ENCODE results near the gene ATG9B. TPM values are rescaled to one million over a fixed set of nuclear protein-coding genes. Genes with fewer than 3 reads are reported as not detected.

Gene ATG9B
- total and polyA plus RNA-seq, 9 of the 15 experiments (the other 6 are each of a cell fraction or from before 2014, with no cell fraction given): 0.29 to 8.0 (median 2.1) TPM

DNA sequence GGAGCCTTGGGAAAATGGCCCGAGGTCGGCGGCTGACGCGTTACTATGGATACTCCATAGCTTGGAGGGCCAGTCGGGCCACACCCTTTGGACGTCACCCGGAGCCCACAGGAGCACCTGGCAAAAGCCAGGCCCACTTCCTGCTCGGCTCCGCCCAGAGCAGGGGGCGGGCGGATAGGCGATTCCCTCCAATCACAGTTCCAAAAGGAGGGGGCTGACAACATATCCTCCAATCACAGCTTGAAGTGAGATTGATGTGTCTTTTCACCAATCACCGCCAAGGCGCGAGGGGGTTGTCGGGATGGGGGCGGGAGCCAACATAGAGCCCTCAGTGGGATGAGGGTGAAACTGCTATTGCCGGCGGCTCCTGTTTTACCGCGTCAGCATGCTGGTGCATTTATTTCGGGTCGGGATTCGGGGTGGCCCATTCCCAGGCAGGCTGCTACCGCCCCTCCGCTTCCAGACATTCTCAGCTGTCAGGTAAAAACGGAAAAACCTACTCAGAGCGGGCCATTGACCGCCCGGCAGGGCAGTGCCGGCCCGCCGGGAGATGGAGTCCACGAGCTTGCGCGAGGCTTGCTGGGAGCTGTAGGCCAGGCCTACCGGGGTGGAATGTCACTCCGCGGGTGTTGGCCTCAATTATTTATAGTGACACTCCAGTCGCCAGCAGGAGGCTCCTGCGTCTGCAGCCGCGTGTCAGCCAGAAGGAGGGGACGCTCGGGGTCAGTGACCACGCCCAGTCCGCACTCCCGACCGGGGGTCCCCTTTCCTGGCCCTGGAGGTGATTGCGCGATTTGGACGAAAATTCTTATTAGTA, 4.0 kb upstream of the ATG9B start, which contains the start of gene ABCB8 (continued):
- TF ChIP-seq, protein P1, sequence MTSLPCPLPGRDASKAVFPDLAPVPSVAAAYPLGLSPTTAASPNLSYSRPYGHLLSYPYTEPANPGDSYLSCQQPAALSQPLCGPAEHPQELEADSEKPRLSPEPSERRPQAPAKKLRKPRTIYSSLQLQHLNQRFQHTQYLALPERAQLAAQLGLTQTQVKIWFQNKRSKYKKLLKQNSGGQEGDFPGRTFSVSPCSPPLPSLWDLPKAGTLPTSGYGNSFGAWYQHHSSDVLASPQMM (CRISPR knock-in tag; IDR thresholded peaks at IDR 0.05): no peak
- TF ChIP-seq, protein P2, sequence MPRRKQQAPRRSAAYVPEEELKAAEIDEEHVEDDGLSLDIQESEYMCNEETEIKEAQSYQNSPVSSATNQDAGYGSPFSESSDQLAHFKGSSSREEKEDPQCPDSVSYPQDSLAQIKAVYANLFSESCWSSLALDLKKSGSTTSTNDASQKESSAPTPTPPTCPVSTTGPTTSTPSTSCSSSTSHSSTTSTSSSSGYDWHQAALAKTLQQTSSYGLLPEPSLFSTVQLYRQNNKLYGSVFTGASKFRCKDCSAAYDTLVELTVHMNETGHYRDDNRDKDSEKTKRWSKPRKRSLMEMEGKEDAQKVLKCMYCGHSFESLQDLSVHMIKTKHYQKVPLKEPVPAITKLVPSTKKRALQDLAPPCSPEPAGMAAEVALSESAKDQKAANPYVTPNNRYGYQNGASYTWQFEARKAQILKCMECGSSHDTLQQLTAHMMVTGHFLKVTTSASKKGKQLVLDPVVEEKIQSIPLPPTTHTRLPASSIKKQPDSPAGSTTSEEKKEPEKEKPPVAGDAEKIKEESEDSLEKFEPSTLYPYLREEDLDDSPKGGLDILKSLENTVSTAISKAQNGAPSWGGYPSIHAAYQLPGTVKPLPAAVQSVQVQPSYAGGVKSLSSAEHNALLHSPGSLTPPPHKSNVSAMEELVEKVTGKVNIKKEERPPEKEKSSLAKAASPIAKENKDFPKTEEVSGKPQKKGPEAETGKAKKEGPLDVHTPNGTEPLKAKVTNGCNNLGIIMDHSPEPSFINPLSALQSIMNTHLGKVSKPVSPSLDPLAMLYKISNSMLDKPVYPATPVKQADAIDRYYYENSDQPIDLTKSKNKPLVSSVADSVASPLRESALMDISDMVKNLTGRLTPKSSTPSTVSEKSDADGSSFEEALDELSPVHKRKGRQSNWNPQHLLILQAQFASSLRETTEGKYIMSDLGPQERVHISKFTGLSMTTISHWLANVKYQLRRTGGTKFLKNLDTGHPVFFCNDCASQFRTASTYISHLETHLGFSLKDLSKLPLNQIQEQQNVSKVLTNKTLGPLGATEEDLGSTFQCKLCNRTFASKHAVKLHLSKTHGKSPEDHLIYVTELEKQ (CRISPR knock-in tag; IDR thresholded peaks at IDR 0.05): no peak
- TF ChIP-seq, protein P3, sequence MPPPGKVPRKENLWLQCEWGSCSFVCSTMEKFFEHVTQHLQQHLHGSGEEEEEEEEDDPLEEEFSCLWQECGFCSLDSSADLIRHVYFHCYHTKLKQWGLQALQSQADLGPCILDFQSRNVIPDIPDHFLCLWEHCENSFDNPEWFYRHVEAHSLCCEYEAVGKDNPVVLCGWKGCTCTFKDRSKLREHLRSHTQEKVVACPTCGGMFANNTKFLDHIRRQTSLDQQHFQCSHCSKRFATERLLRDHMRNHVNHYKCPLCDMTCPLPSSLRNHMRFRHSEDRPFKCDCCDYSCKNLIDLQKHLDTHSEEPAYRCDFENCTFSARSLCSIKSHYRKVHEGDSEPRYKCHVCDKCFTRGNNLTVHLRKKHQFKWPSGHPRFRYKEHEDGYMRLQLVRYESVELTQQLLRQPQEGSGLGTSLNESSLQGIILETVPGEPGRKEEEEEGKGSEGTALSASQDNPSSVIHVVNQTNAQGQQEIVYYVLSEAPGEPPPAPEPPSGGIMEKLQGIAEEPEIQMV (tag; conservative IDR thresholded peaks at IDR 0.05; ENCODE audit: low read depth): no peak
- TF ChIP-seq GATAD2A (IDR thresholded peaks at IDR 0.05) (no peak), POLR2AphosphoS2 (IDR thresholded peaks at IDR 0.05; ENCODE audit: low read length) (no peak), NR2C2 (CRISPR knock-in tag; IDR thresholded peaks at IDR 0.05) (no peak), NR2C2 (tag; IDR thresholded peaks at IDR 0.05) (peak; percentile 97), GTF2F1 (IDR thresholded peaks at IDR 0.05; ENCODE audit: low read depth, low read length) (no peak), ZNF583 (CRISPR knock-in tag; IDR thresholded peaks at IDR 0.05) (peak; percentile 51; the same call in 1 of the 2 replicates), RFX1 (IDR thresholded peaks at IDR 0.05) (peak; percentile 99), PURB (CRISPR knock-in tag; IDR thresholded peaks at IDR 0.05; ENCODE audit: low read depth) (no peak), ZNF143 (CRISPR knock-in tag; IDR thresholded peaks at IDR 0.05) (peak; percentile 95), ZNF3 (CRISPR knock-in tag; IDR thresholded peaks at IDR 0.05) (no peak), SMARCA5 (IDR thresholded peaks at IDR 0.05) (no peak), ZSCAN29 (IDR thresholded peaks at IDR 0.05) (no peak)
- TF ChIP-seq, protein P4, sequence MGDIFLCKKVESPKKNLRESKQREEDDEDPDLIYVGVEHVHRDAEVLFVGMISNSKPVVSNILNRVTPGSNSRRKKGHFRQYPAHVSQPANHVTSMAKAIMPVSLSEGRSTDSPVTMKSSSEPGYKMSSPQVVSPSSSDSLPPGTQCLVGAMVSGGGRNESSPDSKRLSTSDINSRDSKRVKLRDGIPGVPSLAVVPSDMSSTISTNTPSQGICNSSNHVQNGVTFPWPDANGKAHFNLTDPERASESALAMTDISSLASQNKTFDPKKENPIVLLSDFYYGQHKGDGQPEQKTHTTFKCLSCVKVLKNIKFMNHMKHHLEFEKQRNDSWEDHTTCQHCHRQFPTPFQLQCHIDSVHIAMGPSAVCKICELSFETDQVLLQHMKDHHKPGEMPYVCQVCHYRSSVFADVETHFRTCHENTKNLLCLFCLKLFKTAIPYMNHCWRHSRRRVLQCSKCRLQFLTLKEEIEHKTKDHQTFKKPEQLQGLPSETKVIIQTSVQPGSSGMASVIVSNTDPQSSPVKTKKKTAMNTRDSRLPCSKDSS (IDR thresholded peaks at IDR 0.05; ENCODE audit: low read depth, partially characterized antibody): no peak
- TF ChIP-seq, protein P5, sequence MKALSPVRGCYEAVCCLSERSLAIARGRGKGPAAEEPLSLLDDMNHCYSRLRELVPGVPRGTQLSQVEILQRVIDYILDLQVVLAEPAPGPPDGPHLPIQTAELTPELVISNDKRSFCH (CRISPR knock-in tag; IDR thresholded peaks at IDR 0.05): no peak
- TF ChIP-seq, protein P5 (tag; IDR thresholded peaks at IDR 0.05): 0 out of 2 replicates have a peak, but pooled peaks have one; percentile 57
- TF ChIP-seq, protein P6, sequence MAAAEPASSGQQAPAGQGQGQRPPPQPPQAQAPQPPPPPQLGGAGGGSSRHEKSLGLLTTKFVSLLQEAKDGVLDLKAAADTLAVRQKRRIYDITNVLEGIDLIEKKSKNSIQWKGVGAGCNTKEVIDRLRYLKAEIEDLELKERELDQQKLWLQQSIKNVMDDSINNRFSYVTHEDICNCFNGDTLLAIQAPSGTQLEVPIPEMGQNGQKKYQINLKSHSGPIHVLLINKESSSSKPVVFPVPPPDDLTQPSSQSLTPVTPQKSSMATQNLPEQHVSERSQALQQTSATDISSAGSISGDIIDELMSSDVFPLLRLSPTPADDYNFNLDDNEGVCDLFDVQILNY (CRISPR knock-in tag; IDR thresholded peaks at IDR 0.05): no peak
